ENCODE data around the gene SPRED2.

- peak in 1 of 2 donors; percentile 54 for TF ChIP-seq POLR2A (IDR thresholded peaks at IDR 0.05)
- TF ChIP-seq CTCF (IDR thresholded peaks at IDR 0.05) = no peak
- peak; percentile 94 to 97 for TF ChIP-seq POLR2AphosphoS5 (IDR thresholded peaks at IDR 0.05; ENCODE audit: insufficient read depth in 1 of 2, low read depth in 1 of 2)
Observed at GRCh38 chr2:65436169-65436823, 3.9 kb upstream of the SPRED2 start.

Measured in vagina (tissue), 2 donors.